ENCODE measurements around the gene LAMTOR5. TPM values are rescaled to one million over a fixed set of nuclear protein-coding genes. Genes with fewer than 3 reads are reported as not detected.

LAMTOR5 gene
- total and polyA plus RNA-seq, 11 donors: 130 to 549 (median 233) TPM

GRCh38 chr1:110393286-110393685 lies 14.2 kb downstream of the LAMTOR5 start:
- Histone ChIP-seq H3K27ac (no peak overlapping the region), H3K27me3 (no peaks in the 10 kb centered on the region), H3K4me3 (no peak overlapping the region), H3K4me1 (peaks cover 0 to 4% (median 0%) of the 10 kb centered on the region in 12 donors), H3K9me3 (no peaks in the 10 kb centered on the region), H3K36me3 (peaks cover 0 to 38% (median 6%) of the 10 kb centered on the region in 9 donors)
- intact Hi-C loops (cut with DNase I): loop anchor here in 1 of 10 donors (5.0 kb wide), 1 partner anchor 41 kb away; no protein-coding TSS in a partner anchor
- DNase-seq: no peak
- WGBS, 4 donors: 87 to 96% (median 93%) methylated on average over 2 of the region's 2 CpGs
- TF ChIP-seq POLR2A (IDR thresholded peaks at IDR 0.05): no peak
- no peak for ATAC-seq

GRCh38 chr1:110390692-110391245 lies 16.7 kb downstream of the LAMTOR5 start, which contains the start of gene SLC16A4:
Gene SLC16A4, minus strand, starts transcription at chr1:110391026. Its CDS starts 1,703 bp downstream, at chr1:110389323.
- Histone ChIP-seq H3K36me3 (peaks cover 0 to 34% (median 11%) of the 10 kb centered on the region in 9 donors), H3K4me3 (peak within 1 kb of the TSS in 10 of 12 donors; percentile 23 to 58 (median 44)), H3K9me3 (no peaks in the 10 kb centered on the region), H3K4me1 (peaks cover 0 to 4% (median 0%) of the 10 kb centered on the region in 12 donors), H3K27me3 (no peaks in the 10 kb centered on the region), H3K27ac (peak within 1 kb of the TSS in 9 of 12 donors; percentile 2 to 69 (median 55))
- WGBS, 4 donors: 46 to 52% (median 50%) methylated on average over 8 of the region's 8 CpGs
- intact Hi-C loops (cut with DNase I): loop anchor here in 1 of 10 donors (5.0 kb wide), 1 partner anchor 38 kb away; no protein-coding TSS in a partner anchor
- ATAC-seq (peak; percentile 42 to 89 (median 84)), DNase-seq (peak in 1 of 5 donors; percentile 17)
- TF ChIP-seq, protein P1, sequence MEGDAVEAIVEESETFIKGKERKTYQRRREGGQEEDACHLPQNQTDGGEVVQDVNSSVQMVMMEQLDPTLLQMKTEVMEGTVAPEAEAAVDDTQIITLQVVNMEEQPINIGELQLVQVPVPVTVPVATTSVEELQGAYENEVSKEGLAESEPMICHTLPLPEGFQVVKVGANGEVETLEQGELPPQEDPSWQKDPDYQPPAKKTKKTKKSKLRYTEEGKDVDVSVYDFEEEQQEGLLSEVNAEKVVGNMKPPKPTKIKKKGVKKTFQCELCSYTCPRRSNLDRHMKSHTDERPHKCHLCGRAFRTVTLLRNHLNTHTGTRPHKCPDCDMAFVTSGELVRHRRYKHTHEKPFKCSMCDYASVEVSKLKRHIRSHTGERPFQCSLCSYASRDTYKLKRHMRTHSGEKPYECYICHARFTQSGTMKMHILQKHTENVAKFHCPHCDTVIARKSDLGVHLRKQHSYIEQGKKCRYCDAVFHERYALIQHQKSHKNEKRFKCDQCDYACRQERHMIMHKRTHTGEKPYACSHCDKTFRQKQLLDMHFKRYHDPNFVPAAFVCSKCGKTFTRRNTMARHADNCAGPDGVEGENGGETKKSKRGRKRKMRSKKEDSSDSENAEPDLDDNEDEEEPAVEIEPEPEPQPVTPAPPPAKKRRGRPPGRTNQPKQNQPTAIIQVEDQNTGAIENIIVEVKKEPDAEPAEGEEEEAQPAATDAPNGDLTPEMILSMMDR (IDR thresholded peaks at IDR 0.05): no peak
- no peak for TF ChIP-seq POLR2A (IDR thresholded peaks at IDR 0.05)

DNA sequence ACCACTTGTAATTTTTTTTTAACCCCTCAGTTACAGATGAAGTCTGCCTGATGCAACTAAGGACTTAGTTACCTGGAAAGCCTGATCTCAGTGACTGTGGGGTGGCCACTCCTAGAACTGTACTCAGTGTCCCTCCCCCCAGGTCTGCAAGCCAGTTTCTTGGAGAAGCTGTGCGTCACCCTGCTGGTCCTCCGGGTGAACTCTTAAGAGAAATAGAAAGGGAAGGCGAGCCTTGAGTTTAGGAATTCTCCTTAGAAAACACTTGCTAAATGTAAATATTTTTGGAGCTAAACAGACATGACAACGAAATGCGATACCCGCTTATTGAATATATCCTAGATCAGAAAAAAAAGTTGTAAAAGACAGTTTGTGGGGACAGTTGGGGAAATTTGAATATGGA lies 17.4 kb downstream of the LAMTOR5 start:
- TF ChIP-seq, protein P1 (IDR thresholded peaks at IDR 0.05): no peak
- TF ChIP-seq POLR2A (IDR thresholded peaks at IDR 0.05): no peak
- H3K4me1 ChIP-seq: peaks cover 0 to 4% (median 0%) of the 10 kb centered on the region in 12 donors
- peak overlapping the region in 9 of 12 donors; percentile 2 to 69 (median 55) for H3K27ac ChIP-seq
- WGBS, 4 donors: 75 to 82% (median 76%) methylated on average over 6 of the region's 6 CpGs
- H3K9me3 ChIP-seq: no peaks in the 10 kb centered on the region
- DNase-seq (peak in 4 of 5 donors; percentile 32 to 49 (median 46)), ATAC-seq (peak; percentile 64 to 85 (median 74))
- H3K27me3 ChIP-seq: no peaks in the 10 kb centered on the region
- intact Hi-C loops (cut with DNase I): loop anchor here in 1 of 10 donors (5.0 kb wide), 1 partner anchor 38 kb away; no protein-coding TSS in a partner anchor
- peaks cover 0 to 32% (median 11%) of the 10 kb centered on the region in 9 donors for H3K36me3 ChIP-seq
- peak overlapping the region in 10 of 12 donors; percentile 23 to 58 (median 44) for H3K4me3 ChIP-seq

DNA sequence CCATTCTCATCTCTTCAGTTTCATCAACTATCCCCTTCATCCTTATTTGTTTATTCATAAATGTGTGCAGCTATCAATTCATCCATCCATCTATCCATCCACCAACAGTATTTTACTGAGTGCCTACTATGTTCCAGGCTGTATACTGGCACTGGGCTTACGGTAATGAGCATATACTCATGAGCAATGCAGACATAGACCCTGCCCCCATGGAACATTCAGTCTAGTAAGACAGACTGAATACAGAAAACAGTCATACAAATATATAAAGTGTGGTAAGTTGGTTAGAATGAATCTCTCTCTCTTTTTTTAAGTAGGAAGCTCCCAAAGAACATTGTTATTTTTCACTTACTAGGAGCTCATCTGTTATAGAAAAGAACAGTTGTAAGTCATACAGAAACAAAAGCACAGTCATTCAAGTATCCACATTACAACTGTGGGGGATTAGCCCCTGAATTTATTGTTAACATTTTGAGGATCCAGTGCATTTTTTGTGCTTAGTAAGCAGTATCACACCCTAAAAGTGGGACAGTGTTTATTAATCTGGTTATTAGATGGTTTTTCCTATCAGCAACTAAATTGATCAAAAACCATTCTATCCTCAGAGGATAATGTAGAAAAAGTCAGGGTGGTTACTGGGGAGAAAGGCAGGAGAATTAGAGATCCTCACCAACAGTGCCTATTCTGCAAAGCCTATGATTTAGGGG lies 20.3 kb downstream of the LAMTOR5 start:
- H3K4me1 ChIP-seq: peaks cover 0 to 21% (median 7%) of the 10 kb centered on the region in 12 donors

More for the DNA sequence above, 20.3 kb downstream of the LAMTOR5 start:
- DNase-seq (no peak), ATAC-seq (no peak)
- TF ChIP-seq POLR2A (IDR thresholded peaks at IDR 0.05): no peak
- TF ChIP-seq, protein P1 (IDR thresholded peaks at IDR 0.05): no peak
- H3K27ac ChIP-seq: no peak overlapping the region
- H3K4me3 ChIP-seq: no peak overlapping the region
- intact Hi-C loops (cut with DNase I): loop anchor here in 1 of 10 donors (5.0 kb wide), 1 partner anchor 40 kb away; no protein-coding TSS in a partner anchor
- no peaks in the 10 kb centered on the region for H3K27me3 ChIP-seq
- H3K36me3 ChIP-seq: peaks cover 0 to 34% (median 6%) of the 10 kb centered on the region in 9 donors
- no peaks in the 10 kb centered on the region for H3K9me3 ChIP-seq
- WGBS, 4 donors: 100% methylated on average over 1 of the region's 1 CpG

Measured in heart left ventricle (tissue), 16 donors.